Measurements from ENCODE around the gene GPN2.
"Not testable (repeated sequence)": the region's sequence is repeated elsewhere in the genome, so short reads cannot be mapped to it uniquely, and the experiment has no call there.

The GPN2 gene

DNA sequence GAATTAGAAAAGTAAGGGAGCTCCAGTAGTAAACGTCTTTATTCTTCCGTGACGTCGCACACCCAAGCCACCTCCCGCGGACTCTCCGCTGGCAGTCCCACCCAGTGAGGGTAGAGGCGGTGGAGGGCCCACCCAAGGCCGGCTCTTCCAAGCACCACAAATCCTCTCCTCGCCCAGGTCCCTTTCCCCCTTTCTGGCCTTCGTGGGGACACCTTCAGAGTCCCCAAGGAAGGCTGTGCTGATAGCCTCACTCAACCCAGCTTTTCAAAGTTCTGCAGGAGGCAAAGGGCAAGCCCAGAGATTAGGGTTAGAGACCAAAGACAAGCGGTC, 349 bp upstream of the GPN2 start:
- no peak for DNase-seq (ENCODE audit: extremely low spot score)
- ChIA-PET CTCF (no interaction called here), POLR2A (interaction anchor here (0.6 to 6.0 kb wide), 30 partner anchors 9 to 759 kb away, joined by 3 to 64 read pairs (median 4); partner anchors contain the start of genes GPATCH3, NR0B2, PIGV and SLC9A1)
- TF ChIP-seq SP1 (IDR thresholded peaks at IDR 0.05) (no peak), NFRKB (IDR thresholded peaks at IDR 0.05) (no peak), SUZ12 (IDR thresholded peaks at IDR 0.05) (no peak), ZNF384 (IDR thresholded peaks at IDR 0.05) (no peak), ELF4 (IDR thresholded peaks at IDR 0.05) (no peak), FOXM1 (IDR thresholded peaks at IDR 0.05; ENCODE audit: borderline replicate concordance) (no peak), L3MBTL2 (conservative IDR thresholded peaks at IDR 0.05) (no peak), TARDBP (IDR thresholded peaks at IDR 0.05) (no peak), BHLHE40 (IDR thresholded peaks at IDR 0.05; ENCODE audit: borderline replicate concordance) (no peak), ARNT (IDR thresholded peaks at IDR 0.05) (no peak), CTBP1 (IDR thresholded peaks at IDR 0.05; ENCODE audit: borderline replicate concordance) (no peak)

DNA sequence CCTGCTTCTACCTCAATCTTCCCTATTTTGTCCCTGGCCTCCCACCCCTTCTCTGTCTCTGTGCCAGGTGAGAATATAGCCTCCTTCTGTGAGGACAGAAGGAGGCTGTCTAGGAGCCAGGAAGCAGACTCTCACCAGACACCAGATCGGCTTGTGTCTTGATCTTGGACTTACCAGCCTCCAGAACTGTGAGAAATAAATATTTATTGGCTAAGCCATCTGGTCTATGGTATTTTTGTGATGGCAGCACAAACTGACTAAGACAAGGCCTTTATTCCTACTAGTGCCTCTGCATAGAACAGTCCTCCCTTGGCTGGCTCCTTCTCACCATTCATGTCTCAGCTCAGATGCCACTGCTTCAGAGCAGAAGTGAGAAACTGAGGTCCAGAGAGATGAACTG, 1.9 kb downstream of the GPN2 start:
- ChIA-PET POLR2A (interaction anchor here (1.1 to 6.0 kb wide), 2 partner anchors 11 to 23 kb away, joined by 6 to 64 read pairs; partner anchors contain the start of gene GPATCH3), CTCF (no interaction called here)

DNA sequence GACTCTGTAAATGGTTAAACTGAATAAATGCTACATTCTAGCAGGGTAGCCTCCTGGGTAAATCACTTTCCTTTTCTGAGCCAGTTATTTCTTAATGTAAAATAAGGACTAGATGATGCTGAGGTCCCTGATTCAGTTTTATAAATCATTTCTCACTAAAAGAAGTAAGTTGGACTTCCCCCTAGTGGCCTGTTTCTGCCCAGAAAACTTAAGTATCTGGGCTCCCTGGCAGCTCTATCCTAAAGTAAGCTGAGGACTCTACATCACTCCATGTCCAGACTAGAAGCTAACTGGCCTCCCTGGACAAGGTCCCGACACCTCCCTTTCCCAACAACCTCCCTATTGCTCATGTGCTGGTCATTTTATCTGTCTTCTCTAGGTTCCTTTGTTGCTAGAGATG, 3.0 kb downstream of the GPN2 start:
- TF ChIP-seq TARDBP (IDR thresholded peaks at IDR 0.05) (no peak), SUZ12 (IDR thresholded peaks at IDR 0.05) (no peak), ARNT (IDR thresholded peaks at IDR 0.05) (no peak), NFRKB (IDR thresholded peaks at IDR 0.05) (no peak), LEF1 (IDR thresholded peaks at IDR 0.05; ENCODE audit: borderline replicate concordance) (no peak), ELF4 (IDR thresholded peaks at IDR 0.05) (no peak), L3MBTL2 (conservative IDR thresholded peaks at IDR 0.05) (no peak), FOXM1 (IDR thresholded peaks at IDR 0.05; ENCODE audit: borderline replicate concordance) (no peak), SP1 (IDR thresholded peaks at IDR 0.05) (no peak), ZNF384 (IDR thresholded peaks at IDR 0.05) (no peak), FOXA1 (IDR thresholded peaks at IDR 0.05) (no peak), FOXK2 (IDR thresholded peaks at IDR 0.05) (no peak), BHLHE40 (IDR thresholded peaks at IDR 0.05; ENCODE audit: borderline replicate concordance) (no peak), HDGF (IDR thresholded peaks at IDR 0.05; ENCODE audit: borderline replicate concordance) (no peak), CTBP1 (IDR thresholded peaks at IDR 0.05; ENCODE audit: borderline replicate concordance) (no peak)
- TF ChIP-seq, protein P1, sequence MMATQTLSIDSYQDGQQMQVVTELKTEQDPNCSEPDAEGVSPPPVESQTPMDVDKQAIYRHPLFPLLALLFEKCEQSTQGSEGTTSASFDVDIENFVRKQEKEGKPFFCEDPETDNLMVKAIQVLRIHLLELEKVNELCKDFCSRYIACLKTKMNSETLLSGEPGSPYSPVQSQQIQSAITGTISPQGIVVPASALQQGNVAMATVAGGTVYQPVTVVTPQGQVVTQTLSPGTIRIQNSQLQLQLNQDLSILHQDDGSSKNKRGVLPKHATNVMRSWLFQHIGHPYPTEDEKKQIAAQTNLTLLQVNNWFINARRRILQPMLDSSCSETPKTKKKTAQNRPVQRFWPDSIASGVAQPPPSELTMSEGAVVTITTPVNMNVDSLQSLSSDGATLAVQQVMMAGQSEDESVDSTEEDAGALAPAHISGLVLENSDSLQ (IDR thresholded peaks at IDR 0.05) = no peak
- DNase-seq (ENCODE audit: extremely low spot score) = no peak
- ChIA-PET CTCF (interaction anchor here (0.8 kb wide), 2 partner anchors 11 to 22 kb away, joined by 3 to 7 read pairs; no protein-coding TSS in a partner anchor), POLR2A (interaction anchor here (6.0 kb wide), 1 partner anchor 12 kb away, joined by 64 read pairs; the partner anchor contains the start of gene GPATCH3)

More for the DNA sequence above, 1.9 kb downstream of the GPN2 start:
- TF ChIP-seq, protein P1 (IDR thresholded peaks at IDR 0.05) = no peak
- TF ChIP-seq ELF4 (IDR thresholded peaks at IDR 0.05) (no peak), FOXM1 (IDR thresholded peaks at IDR 0.05; ENCODE audit: borderline replicate concordance) (no peak), NFRKB (IDR thresholded peaks at IDR 0.05) (no peak), LEF1 (IDR thresholded peaks at IDR 0.05; ENCODE audit: borderline replicate concordance) (no peak), L3MBTL2 (conservative IDR thresholded peaks at IDR 0.05) (no peak), BHLHE40 (IDR thresholded peaks at IDR 0.05; ENCODE audit: borderline replicate concordance) (no peak), TARDBP (IDR thresholded peaks at IDR 0.05) (no peak), FOXK2 (IDR thresholded peaks at IDR 0.05) (no peak), SP1 (IDR thresholded peaks at IDR 0.05) (no peak)
- no peak for DNase-seq (ENCODE audit: extremely low spot score)

DNA sequence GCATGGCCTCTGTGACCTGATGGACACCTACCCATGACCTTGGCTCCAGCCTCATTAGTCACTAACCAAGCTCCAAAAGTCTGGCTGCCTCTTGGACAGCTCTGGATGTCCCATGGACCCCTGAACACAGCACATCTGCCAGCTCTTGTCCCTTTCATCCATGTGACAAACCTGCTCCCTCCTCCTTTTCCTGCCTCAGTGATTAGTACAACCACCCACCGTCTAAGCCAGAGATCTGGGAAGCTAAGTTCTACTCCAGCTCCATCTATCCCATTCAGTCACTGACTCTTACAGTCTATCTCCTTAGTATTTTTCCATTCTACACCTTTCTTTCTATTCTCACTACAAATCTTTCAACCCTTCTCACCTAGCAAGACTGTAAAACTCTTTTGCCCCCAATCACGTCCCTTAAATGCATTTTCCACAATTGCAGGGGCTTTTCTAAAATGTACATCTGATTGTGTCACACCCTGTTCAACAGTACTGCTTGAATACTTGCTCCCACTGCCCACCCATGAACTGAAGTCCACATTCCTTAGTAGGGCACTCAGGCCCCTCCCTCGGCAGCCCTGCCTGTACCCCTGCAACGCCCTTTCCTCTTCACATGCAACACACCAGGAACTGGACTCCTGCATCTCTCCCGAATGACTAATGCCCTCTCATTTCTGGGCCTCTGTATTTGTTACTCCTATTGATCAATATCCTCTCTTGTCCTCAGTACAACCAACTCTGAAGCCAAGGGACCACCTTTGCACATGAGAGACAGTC, 7.2 kb downstream of the GPN2 start:
- ChIA-PET POLR2A (interaction anchor here (0.7 to 1.5 kb wide), 2 partner anchors 20 to 33 kb away, joined by 3 read pairs; partner anchors contain the start of gene SFN), CTCF (interaction anchor here (0.6 kb wide), 1 partner anchor 88 kb away, joined by 5 read pairs; no protein-coding TSS in a partner anchor)
- DNase-seq (ENCODE audit: extremely low spot score) = no peak
- no peak for TF ChIP-seq BHLHE40 (IDR thresholded peaks at IDR 0.05; ENCODE audit: borderline replicate concordance)
- no peak for TF ChIP-seq LEF1 (IDR thresholded peaks at IDR 0.05; ENCODE audit: borderline replicate concordance)
- TF ChIP-seq ARNT (IDR thresholded peaks at IDR 0.05) = no peak
- TF ChIP-seq FOXA1 (IDR thresholded peaks at IDR 0.05) = no peak
- no peak for TF ChIP-seq HDGF (IDR thresholded peaks at IDR 0.05; ENCODE audit: borderline replicate concordance)
- no peak for TF ChIP-seq CTBP1 (IDR thresholded peaks at IDR 0.05; ENCODE audit: borderline replicate concordance)
- TF ChIP-seq L3MBTL2 (conservative IDR thresholded peaks at IDR 0.05) = no peak
- no peak for TF ChIP-seq NFRKB (IDR thresholded peaks at IDR 0.05)
- no peak for TF ChIP-seq ZNF384 (IDR thresholded peaks at IDR 0.05)
- TF ChIP-seq SP1 (IDR thresholded peaks at IDR 0.05) = no peak
- no peak for TF ChIP-seq FOXK2 (IDR thresholded peaks at IDR 0.05)
- no peak for TF ChIP-seq ELF4 (IDR thresholded peaks at IDR 0.05)
- TF ChIP-seq, protein P1 (IDR thresholded peaks at IDR 0.05) = no peak
- no peak for TF ChIP-seq FOXM1 (IDR thresholded peaks at IDR 0.05; ENCODE audit: borderline replicate concordance)
- TF ChIP-seq TARDBP (IDR thresholded peaks at IDR 0.05) = no peak
- no peak for TF ChIP-seq SUZ12 (IDR thresholded peaks at IDR 0.05)

DNA sequence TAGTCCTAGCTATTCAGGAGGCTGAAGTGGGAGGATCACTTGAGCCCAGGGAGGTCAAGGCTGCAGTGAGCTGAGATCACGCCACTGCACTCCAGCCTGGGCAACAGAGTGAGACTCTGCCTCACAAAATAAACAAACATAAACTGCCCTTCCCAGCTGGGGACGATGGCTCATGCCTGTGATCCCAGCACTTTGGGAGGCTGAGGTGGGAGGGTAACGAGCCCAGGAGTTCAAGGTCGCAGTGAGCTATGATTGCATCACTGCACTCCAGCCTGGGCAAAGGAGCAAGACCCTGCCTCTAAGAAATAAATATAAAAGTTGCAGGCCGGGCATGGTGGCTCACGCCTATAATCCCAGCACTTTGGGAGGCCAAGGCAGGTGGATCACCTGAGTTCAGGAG, 8.5 kb downstream of the GPN2 start:
- POLR2A ChIA-PET = interaction anchor here (0.5 to 2.9 kb wide), 5 partner anchors 8 to 279 kb away, joined by 3 to 14 read pairs (median 8); partner anchors contain the start of genes GPATCH3 and GPN2
- CTCF ChIA-PET = not testable (repeated sequence)

DNA sequence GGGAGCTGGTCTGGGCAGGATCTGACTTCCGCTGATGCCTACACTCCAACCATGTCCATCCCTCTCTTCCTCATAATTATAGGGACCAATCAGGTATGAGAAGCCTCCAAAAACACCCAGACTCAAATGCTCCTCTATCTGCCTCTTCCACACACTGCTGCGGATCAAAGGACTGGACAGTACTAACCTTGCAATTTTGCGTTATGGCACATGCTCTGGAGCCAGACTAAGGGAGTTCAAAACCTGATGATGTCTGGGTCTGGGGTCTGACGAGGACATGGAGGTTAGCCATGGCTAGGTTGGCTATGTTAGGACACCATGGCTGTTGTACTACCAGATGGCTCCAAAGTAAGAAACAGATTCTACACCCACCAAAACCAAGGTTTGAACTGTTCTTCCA, 10.3 kb downstream of the GPN2 start:
- CTCF ChIA-PET = no interaction called here
- POLR2A ChIA-PET = interaction anchor here (2.9 kb wide), 1 partner anchor 10 kb away, joined by 14 read pairs; the partner anchor contains the start of gene GPN2
- DNase-seq (ENCODE audit: extremely low spot score) = no peak
- TF ChIP-seq FOXK2 (IDR thresholded peaks at IDR 0.05) = no peak
- TF ChIP-seq NFRKB (IDR thresholded peaks at IDR 0.05) = no peak
- TF ChIP-seq SUZ12 (IDR thresholded peaks at IDR 0.05) = no peak
- TF ChIP-seq TARDBP (IDR thresholded peaks at IDR 0.05) = no peak
- TF ChIP-seq HDGF (IDR thresholded peaks at IDR 0.05; ENCODE audit: borderline replicate concordance) = no peak
- no peak for TF ChIP-seq ARNT (IDR thresholded peaks at IDR 0.05)
- no peak for TF ChIP-seq FOXM1 (IDR thresholded peaks at IDR 0.05; ENCODE audit: borderline replicate concordance)
- TF ChIP-seq, protein P1 (IDR thresholded peaks at IDR 0.05) = no peak
- TF ChIP-seq L3MBTL2 (conservative IDR thresholded peaks at IDR 0.05) = no peak
- TF ChIP-seq ZNF384 (IDR thresholded peaks at IDR 0.05) = no peak
- no peak for TF ChIP-seq SP1 (IDR thresholded peaks at IDR 0.05)

More for the DNA sequence above, 8.5 kb downstream of the GPN2 start:
- not testable (repeated sequence) for DNase-seq (ENCODE audit: extremely low spot score)

Data from HEK293T (cell line).